C4-2B (cell line): ENCODE results near the gene EPHX1.

Experiments
- H3K27ac ChIP-seq: fragments of 450-650 bp; 2 replicates; pipeline ENCODE4 v1.5.1; 2017
- CTCF ChIP-seq: fragments of 450-650 bp; conservative IDR thresholded peaks from 2 replicates; pipeline ENCODE4 v1.5.1; 2017; ENCODE audit warnings: mild to moderate bottlenecking
- ZFX ChIP-seq: fragments of 450-650 bp; IDR thresholded peaks from 2 replicates; pipeline ENCODE4 v1.6.1; 2017

The EPHX1 gene

GRCh38 chr1:225879521-225880221 lies 69.7 kb downstream of the EPHX1 start:
- TF ChIP-seq CTCF (no peak), ZFX (no peak)

GRCh38 chr1:225880222-225880588 lies 70.3 kb downstream of the EPHX1 start:
- no peak overlapping the region for H3K27ac ChIP-seq
- TF ChIP-seq CTCF (no peak), ZFX (no peak)

More at GRCh38 chr1:225879521-225880221, 69.7 kb downstream of the EPHX1 start:
- no peak overlapping the region for H3K27ac ChIP-seq

- TF ChIP-seq ZFX (no peak), CTCF (no peak)
These were observed 70.7 kb downstream of the EPHX1 start for GRCh38 chr1:225880636-225881035.

GRCh38 chr1:225881081-225881958 lies 71.4 kb downstream of the EPHX1 start:
- no peak for TF ChIP-seq CTCF
- peak overlapping the region; percentile 86 for H3K27ac ChIP-seq

More at GRCh38 chr1:225880636-225881035, 70.7 kb downstream of the EPHX1 start:
- H3K27ac ChIP-seq, result peak overlapping the region; percentile 86; the same call in 1 of the 2 replicates

- H3K27ac ChIP-seq, result peak within 1 kb of the TSS; percentile 86
- peak; percentile 63 for TF ChIP-seq CTCF
- TF ChIP-seq ZFX, result no peak
These were observed 72.2 kb downstream of the EPHX1 start, which contains the start of gene TMEM63A for GRCh38 chr1:225881959-225882693. Gene TMEM63A, minus strand, starts transcription at chr1:225882380. Its CDS starts 4,800 bp downstream, at chr1:225877580.

- TF ChIP-seq ZFX (peak; percentile 85), CTCF (peak; percentile 38; the same call in 1 of the 2 replicates)
- peak overlapping the region; percentile 86 for H3K27ac ChIP-seq
These were observed 73.0 kb downstream of the EPHX1 start for GRCh38 chr1:225882694-225883615.
